HepG2 (cell line): ENCODE data around the gene MLYCD. TPM values are rescaled to one million over a fixed set of nuclear protein-coding genes. Genes with fewer than 3 reads are reported as not detected.
A peak's percentile ranks its signal among the peaks of the same experiment; 100 is the strongest.

Experiments
- ATAC-seq: fragments of 200-7000 bp; cut with Tn5 transposase; 3 replicates; pipeline ENCODE4 v1.9.1; 2020; ENCODE audit warnings: mild to moderate bottlenecking, moderate library complexity
- BruUV-seq: library from RNA; stranded (reverse); fragments of 400-500 nt; replicated peaks from 2 replicates; lab custom pipeline; 2021; lab: Mats Ljungman, UMichigan
- CTCF ChIA-PET: fragments of 300-600 bp; formaldehyde crosslinking; extraction: SDS; loops from one replicate; lab custom pipeline; 2021; ENCODE audit warnings: low total read pairs, inconsistent platforms, low intra/inter-chr PET ratio; lab: Yijun Ruan, JAX
- POLR2A ChIA-PET: fragments of 350-600 bp; sonication (Branson Sonifier 250); formaldehyde crosslinking; loops from one replicate; lab custom pipeline; 2020; ENCODE audit warnings: antibody characterized with exemption, inconsistent platforms; lab: Yijun Ruan, JAX
- DNase-seq: peaks from one replicate; pipeline ENCODE4 v3.0.0-alpha.2; 2015; ENCODE audit warnings: low spot score
- FAIRE-seq: peaks from 3 replicates; lab custom pipeline; 2011; peaks lifted over from hg19 to GRCh38; lab: Jason Lieb, UNC
- H2AFZ ChIP-seq: one replicate; pipeline ENCODE4 v1.6.1; 2011; ENCODE audit warnings: low read length, inconsistent platforms
- H3K27ac ChIP-seq: fragments of 300-600 bp; 3 replicates; pipeline ENCODE4 v1.8.0; 2011; ENCODE audit warnings: mixed run types, mild to moderate bottlenecking, mixed read lengths, low read length, inconsistent platforms; ENCODE audit not compliant: insufficient read depth; ENCODE audit errors: extremely low read length
- H3K27me3 ChIP-seq, 2 experiments: fragments of 200-600 bp in 1 of 2; 2 replicates in 1 of 2; 3 replicates in 1 of 2; pipeline versions ENCODE4 v1.6.0 to v1.8.0; 2011; ENCODE audit warnings: low read length in 2 of 2, mild to moderate bottlenecking in 2 of 2, moderate library complexity in 2 of 2, inconsistent platforms in 1 of 2; ENCODE audit not compliant: insufficient read depth in 2 of 2, control insufficient read depth in 1 of 2
- H3K36me3 ChIP-seq, 2 experiments: fragments of 200-600 bp in 1 of 2; replicated peaks in 1 of 2; 2 replicates in 1 of 2; 3 replicates in 1 of 2; pipeline versions ENCODE4 v1.5.1 to v1.8.0; 2011; ENCODE audit warnings: low read length in 2 of 2, inconsistent platforms in 1 of 2; ENCODE audit not compliant: insufficient read depth in 2 of 2, control insufficient read depth in 1 of 2
- H3K4me1 ChIP-seq: 2 replicates; pipeline ENCODE4 v1.5.1; 2012; ENCODE audit warnings: low read length, inconsistent platforms; ENCODE audit not compliant: insufficient read depth
- H3K4me2 ChIP-seq: 2 replicates; pipeline ENCODE4 v1.6.0; 2011; ENCODE audit warnings: low read depth, low read length, inconsistent platforms
- H3K4me3 ChIP-seq, 3 experiments: fragments of 200-600 bp in 1 of 3; sonication (generic), shearing (Covaris generic) in 1 of 3; replicated peaks in 1 of 3; 2 replicates each; pipeline ENCODE4 v1.5.1; 2011 to 2016; ENCODE audit warnings: low read length in 3 of 3, inconsistent platforms in 2 of 3, low read depth in 2 of 3, mild to moderate bottlenecking in 2 of 3, control low read depth in 1 of 3, mixed read lengths in 1 of 3; ENCODE audit not compliant: insufficient read depth in 1 of 3
- H3K79me2 ChIP-seq: one replicate; pipeline ENCODE4 v1.6.1; 2011; ENCODE audit warnings: low read length, inconsistent platforms; ENCODE audit not compliant: insufficient read depth
- H3K9ac ChIP-seq: 2 replicates; pipeline ENCODE4 v1.6.0; 2011; ENCODE audit warnings: mild to moderate bottlenecking, low read depth, low read length, inconsistent platforms; ENCODE audit not compliant: insufficient read depth
- H3K9me3 ChIP-seq: 2 replicates; pipeline ENCODE4 v1.5.1; 2012; ENCODE audit warnings: mild to moderate bottlenecking, low read length
- H4K20me1 ChIP-seq: 2 replicates; pipeline ENCODE4 v1.6.0; 2011; ENCODE audit warnings: inconsistent platforms, mild to moderate bottlenecking, low read length, moderate library complexity; ENCODE audit not compliant: insufficient read depth
- BATF2 ChIP-seq: sonication (generic); formaldehyde crosslinking; IDR thresholded peaks from 2 replicates; pipeline ENCODE4 v1.8.0; 2022; ENCODE audit warnings: mild to moderate bottlenecking, missing genetic modification reagents, moderate library complexity
- BCL6 ChIP-seq: IDR thresholded peaks from 2 replicates; pipeline ENCODE4 v1.6.1; 2016; ENCODE audit warnings: missing genetic modification reagents, missing compliant biosample characterization
- ONECUT2 ChIP-seq: sonication (generic); formaldehyde crosslinking; IDR thresholded peaks from 2 replicates; pipeline ENCODE4 v1.4.0; 2020; ENCODE audit warnings: missing genetic modification reagents
- SP2 ChIP-seq: sonication (generic); formaldehyde crosslinking; IDR thresholded peaks from 2 replicates; pipeline ENCODE4 v1.5.1; 2020; ENCODE audit warnings: mild to moderate bottlenecking, missing genetic modification reagents
- WIZ ChIP-seq: sonication (generic); formaldehyde crosslinking; IDR thresholded peaks from 2 replicates; pipeline ENCODE4 v1.5.1; 2020; ENCODE audit warnings: mild to moderate bottlenecking, missing genetic modification reagents
- ZNF512B ChIP-seq: sonication (generic); formaldehyde crosslinking; IDR thresholded peaks from 2 replicates; pipeline ENCODE4 v1.5.1; 2020; ENCODE audit warnings: missing genetic modification reagents, mild to moderate bottlenecking, borderline replicate concordance
- WGBS: methylation state at CpG from one replicate; pipeline ENCODE4 v1.1.6; 2017; ENCODE audit warnings: low lambda C conversion rate; 5-methylcytosine and 5-hydroxymethylcytosine counted together
- in situ Hi-C: cut with HindIII; loops from 2 replicates; pipeline ENCODE4 v1.10.0; 2017; ENCODE audit warnings: low pct_unique_long_range_greater_than_20kb; ENCODE audit not compliant: extremely low pct_ligation_motif_present
- intact Hi-C: fragments of 100-400 bp; cut with micrococcal nuclease; formaldehyde crosslinking; loops from one replicate; pipeline ENCODE4 v1.10.0; 2022; ENCODE audit not compliant: unreplicated experiment
- polyA plus RNA-seq, 8 experiments: library from polyadenylated mRNA; depleted of rRNA in 3 of 8; stranded (reverse) in 7 of 8; unstranded in 1 of 8; fragments of >200 nt; fragmentation: Illumina TruSeq in 4 of 8; extraction: Trizol in 4 of 8; gene quantifications; 2 replicates each; pipeline versions ENCODE4 v1.2.1 to v1.2.3, GENCODE V29; 2011 to 2016; ENCODE audit warnings: low read depth in 4 of 8, missing spikeins in 1 of 8, mixed read lengths in 1 of 8; ENCODE audit not compliant: insufficient read depth in 1 of 8
- total RNA-seq, 5 experiments: library from RNA; depleted of rRNA; stranded (reverse); fragments of >200 nt; fragmentation: Illumina TruSeq; extraction: Trizol; gene quantifications; 2 replicates each; pipeline ENCODE4 v1.2.3, GENCODE V29; 2016; ENCODE audit warnings: low read depth in 1 of 5

The MLYCD gene
- total and polyA plus RNA-seq, 2 of the 13 experiments (the other 11 are each of a cell fraction or from before 2014, with no cell fraction given) = 1.8 to 4.0 TPM

- H3K27me3 ChIP-seq = peaks cover 7 to 65% of the 10 kb centered on the region in 2 experiments; a peak in 4 of 5 replicates
Observed at GRCh38 chr16:83932304-83932703, 33.4 kb downstream of the MLYCD start.

More at GRCh38 chr16:83932304-83932703, 33.4 kb downstream of the MLYCD start:
- intact Hi-C loops (no loop called here), in situ Hi-C loops (no loop called here)
- no peak overlapping the region for H2AFZ ChIP-seq
- POLR2A ChIA-PET = interaction anchor here (1.0 to 1.5 kb wide), 2 partner anchors 11 to 21 kb away, joined by 3 to 5 read pairs; partner anchors contain the start of gene OSGIN1
- FAIRE-seq (no peak), ATAC-seq (peak; percentile 7; the same call in 1 of the 3 replicates), DNase-seq (no peak)
- WGBS = 74% methylated on average over 10 of the region's 11 CpGs
- H3K9ac ChIP-seq = no peak overlapping the region
- no peaks in the 10 kb centered on the region for H4K20me1 ChIP-seq
- H3K9me3 ChIP-seq = no peaks in the 10 kb centered on the region
- CTCF ChIA-PET = no interaction called here
- no peak overlapping the region for H3K4me3 ChIP-seq
- H3K79me2 ChIP-seq = no peaks in the 10 kb centered on the region
- H3K27ac ChIP-seq = no peak overlapping the region
- no peaks in the 10 kb centered on the region for H3K36me3 ChIP-seq
- peaks cover 41% of the 10 kb centered on the region for H3K4me1 ChIP-seq
- H3K4me2 ChIP-seq = no peak overlapping the region
- no TSS peak for BruUV-seq
- TF ChIP-seq ZNF512B (CRISPR knock-in tag) (no peak), BATF2 (CRISPR knock-in tag) (no peak), SP2 (CRISPR knock-in tag) (no peak), BCL6 (CRISPR knock-in tag) (no peak), ONECUT2 (CRISPR knock-in tag) (no peak), WIZ (no peak)
